ENCODE results near the gene MAP1B.
"Not testable (repeated sequence)": the region's sequence is repeated elsewhere in the genome, so short reads cannot be mapped to it uniquely, and the experiment has no call there.

The MAP1B gene

DNA sequence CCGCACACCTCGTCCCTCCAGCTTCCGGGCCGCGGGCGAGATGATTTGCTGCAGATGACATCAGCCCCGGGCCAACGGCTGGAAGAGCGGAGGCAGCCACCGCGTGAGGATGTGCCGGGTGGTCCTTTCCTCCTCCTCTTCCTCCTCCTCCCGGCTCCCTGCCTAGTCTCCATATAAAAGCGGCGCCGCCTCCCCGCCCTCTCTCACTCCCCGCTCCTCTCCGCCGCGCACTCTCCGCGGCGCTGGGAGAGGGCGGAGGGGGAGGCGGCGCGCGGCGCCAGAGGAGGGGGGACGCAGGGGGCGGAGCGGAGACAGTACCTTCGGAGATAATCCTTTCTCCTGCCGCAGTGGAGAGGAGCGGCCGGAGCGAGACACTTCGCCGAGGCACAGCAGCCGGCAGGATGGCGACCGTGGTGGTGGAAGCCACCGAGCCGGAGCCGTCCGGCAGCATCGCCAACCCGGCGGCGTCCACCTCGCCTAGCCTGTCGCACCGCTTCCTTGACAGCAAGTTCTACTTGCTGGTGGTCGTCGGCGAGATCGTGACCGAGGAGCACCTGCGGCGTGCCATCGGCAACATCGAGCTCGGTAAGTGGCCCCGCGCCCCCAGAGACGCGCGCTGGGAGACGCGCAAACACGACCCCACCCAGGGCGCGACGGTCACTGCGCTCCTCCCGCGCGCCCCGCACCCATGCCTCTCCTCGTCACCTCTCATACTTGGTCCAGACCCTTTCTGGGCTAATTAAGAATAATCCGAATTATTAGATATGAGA lies at the start of gene MAP1B:
Gene MAP1B, plus strand, starts transcription at position 345 of the 770 bp plus-strand sequence. Its CDS starts 57 bp downstream, at position 402.
- no peak for DNase-seq

DNA sequence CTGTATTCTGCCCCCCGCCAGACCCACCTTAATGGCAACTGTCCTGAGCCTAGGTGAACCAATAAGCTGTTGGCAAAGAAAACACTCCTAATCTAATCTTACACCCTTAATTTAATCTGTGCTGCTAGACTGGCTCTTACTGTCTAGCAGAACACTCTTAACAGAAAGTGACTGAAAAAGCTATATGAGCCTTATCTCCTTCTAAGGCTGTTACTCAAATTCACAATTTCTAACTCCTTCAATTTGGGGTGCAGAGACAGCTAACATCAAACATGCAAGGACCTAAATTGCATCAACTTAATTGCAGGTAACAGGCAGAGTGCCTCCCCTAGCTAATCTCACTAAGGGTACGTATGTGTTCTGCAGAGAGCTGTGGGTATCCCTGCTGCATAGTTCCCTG lies 49.5 kb upstream of the MAP1B start:
- DNase-seq, result no peak

DNA sequence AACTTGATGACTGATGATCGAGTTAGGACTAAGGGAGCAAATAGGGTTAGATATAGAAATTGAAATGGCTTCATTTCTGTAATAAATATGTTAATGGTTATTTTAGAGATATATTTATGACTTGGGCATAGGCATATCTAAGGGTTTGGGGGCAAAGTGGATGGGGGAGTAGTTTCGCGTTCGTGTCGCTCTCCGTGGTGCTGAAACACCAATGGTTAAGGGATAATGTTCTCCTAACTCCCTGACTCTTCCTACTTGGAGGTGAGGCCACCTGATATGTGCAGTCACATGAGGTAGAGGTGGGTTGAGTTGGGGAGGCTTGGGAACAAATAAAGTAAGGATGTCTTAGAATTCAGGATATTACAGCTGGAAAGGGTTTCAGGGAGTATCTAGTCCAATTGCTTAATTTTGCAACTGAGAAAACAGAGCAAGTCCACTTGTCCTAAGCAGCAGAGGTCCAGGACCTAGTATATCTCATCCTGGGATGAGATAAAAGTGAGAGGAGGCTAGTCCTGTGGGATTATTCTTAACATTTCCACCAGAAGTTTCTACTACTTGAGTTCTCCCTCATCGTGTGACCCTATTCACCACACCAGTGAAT lies 44.0 kb upstream of the MAP1B start:
- no peak for DNase-seq

DNA sequence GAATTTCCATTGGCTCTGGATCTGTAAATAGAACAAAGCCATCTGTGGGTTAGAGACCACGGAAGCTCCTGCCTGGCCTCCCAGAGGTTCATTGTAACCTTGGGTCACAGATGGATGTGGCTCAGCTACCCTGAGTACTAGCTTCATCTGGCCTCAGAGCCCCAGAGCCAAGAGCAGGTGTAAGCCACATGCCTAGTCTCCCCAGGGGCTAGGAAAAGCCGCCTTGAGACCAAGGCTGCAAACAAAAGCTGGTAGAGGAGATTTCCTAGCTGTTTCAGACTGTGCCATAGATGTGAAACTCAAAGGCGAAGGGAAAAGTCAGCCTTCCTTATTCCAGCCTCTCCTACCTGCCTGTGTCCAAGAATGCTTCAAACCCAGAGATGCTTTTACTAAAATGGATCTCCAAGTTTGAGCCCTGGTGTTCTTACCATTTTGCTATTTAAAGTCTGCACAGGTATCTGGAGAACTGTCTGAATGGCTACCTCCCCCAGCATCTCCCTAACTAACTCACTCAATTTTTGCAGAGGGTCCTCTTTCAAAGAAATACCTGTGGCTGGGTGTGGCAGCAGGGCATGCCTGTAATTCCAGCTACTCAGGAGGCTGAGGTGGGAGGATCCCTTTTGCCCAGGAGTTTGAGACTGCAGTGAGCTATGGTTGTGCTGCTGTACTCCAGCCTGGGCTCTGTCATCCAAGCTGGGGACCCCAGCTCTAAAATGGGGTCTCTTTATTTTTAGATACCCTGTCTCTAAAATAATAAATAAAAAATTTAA lies 42.3 kb upstream of the MAP1B start:
- DNase-seq, result no peak

DNA sequence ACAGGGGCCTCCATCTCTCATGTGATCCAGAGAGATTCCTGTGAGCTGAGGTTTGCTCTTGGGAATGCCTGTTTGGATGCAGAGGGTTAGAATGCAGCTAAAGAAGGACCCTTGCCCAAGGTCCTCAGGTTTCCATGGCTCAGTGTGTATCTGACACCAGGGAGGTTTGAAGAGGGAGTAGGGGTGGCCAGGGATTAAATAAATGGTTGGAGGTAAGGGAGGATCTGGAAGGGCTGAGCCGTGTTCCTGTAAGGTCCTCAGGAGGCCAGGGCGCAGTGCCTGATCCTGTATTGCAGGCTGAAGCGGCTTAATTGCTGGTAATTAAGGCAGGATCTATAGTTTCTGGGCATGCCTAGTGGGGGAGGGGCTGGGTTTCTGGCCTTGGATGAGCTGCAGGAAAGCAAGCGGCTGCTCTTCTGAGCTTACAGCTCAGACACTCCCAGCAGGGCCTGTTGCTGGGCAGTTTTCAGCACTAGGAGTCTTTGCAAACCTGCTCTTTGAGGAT lies 41.5 kb upstream of the MAP1B start:
- DNase-seq, result no peak

DNA sequence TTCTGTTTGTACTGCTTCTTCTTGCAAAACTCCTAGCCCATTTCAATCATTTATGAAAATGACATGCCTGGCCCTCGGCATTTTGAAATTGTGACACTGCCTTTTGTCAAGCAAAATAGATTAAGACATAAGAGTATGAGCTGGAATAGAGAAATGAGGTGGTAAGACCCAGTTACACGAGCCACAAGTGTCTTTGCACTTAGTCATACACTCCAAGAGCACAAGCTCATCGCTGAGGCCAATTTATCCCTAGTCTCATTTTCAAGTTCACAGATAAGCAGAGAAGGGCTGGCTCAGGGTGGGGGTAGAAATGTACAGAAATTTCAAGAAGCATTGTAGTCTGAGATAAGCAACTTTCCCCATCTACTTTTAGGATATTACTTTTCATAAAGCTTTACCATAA lies 40.6 kb upstream of the MAP1B start:
- DNase-seq, result no peak

DNA sequence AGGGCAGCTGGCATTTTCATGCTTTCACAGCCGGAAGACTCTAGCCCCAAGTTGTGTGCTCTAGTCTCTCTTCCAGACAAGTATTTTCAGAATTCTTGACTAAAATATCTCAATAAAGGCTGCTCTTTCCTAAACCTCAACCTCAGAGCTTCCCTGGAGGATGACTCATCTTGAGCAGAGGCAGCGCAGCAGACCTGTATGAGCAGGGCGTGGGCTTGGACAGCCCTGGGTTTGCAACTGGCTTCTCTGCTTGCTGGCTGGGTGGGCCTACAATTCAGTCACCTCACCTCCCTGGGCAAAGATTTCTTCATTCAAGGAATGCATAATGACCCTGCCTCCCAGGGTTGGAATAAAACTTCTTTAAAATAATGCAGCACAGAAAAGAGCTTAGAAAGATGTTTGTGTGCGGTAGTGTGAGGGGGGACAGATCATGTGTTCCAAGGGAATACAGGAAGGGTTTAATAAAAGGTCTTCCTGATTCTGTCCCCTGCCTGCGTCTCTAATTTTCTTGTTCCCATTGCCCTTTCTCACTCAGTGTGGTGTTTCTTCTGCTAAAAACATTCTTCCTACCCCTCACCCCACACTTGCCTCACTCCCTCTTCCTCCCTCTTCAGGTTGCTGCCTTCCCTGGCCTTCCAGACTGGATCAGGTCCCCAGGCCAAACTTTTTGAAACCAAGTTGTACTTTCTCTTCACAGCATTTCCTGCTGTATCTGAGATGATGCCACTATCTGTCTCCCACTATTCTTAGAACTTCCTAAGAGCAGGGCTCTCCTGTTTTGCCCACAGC lies 39.4 kb upstream of the MAP1B start:
- no peak for DNase-seq

DNA sequence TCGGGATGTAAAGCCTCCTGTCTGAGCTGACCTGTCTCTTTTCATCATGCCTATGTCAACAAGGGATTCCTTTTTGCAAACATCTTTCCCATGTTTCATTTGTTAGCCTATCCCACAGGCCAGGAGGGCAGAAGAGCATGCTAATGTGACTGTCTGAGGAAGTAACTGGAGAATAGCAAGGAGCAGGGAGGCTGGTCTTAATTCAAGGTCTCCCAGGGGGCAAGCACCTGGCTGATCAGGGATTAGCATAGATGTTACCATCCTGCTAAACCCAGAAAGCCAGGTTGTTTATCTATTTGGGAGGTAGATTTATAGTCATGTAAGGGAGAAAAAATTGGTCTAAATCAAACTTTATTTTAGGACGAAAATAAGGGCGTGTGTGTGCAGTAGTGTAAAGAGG lies 36.7 kb upstream of the MAP1B start:
- no peak for DNase-seq

DNA sequence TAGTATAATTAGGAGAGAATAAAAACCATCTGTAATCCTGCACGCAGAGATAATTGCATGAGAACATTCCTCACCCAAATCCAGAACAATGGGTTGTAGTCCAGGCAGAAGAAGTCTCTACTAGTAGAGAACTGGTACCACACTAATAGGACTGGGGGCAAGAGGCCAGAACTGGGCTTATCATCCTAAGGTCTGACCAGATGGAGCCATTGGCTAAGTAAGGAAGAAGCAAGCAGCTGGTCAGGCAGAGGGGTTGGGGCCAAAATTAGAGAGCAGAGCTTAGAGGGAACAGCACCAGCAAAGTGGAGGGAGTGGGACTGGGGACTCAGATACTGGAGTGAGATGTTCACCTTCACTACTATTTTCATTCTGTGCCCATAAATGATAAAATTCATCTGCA lies 35.4 kb upstream of the MAP1B start:
- no peak for DNase-seq

DNA sequence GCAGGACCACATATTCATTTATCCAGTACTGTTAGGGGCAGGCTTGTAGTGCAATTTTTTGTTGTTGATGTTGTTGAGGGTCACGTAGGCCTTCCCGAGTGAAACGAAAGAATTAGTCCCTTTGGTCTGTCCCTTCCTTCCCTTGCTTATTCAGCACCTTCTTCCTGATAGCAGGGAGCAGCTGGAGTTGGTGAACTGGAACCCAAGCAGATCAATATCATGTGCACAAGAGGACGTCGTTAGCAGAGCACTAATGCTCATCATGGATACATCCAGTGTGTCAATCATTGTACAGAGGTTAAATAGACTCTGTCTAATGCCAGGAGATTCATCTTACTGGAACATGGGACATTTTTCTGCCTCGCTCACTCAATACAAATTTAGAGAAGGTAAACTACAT lies 33.0 kb upstream of the MAP1B start:
- DNase-seq, result no peak

DNA sequence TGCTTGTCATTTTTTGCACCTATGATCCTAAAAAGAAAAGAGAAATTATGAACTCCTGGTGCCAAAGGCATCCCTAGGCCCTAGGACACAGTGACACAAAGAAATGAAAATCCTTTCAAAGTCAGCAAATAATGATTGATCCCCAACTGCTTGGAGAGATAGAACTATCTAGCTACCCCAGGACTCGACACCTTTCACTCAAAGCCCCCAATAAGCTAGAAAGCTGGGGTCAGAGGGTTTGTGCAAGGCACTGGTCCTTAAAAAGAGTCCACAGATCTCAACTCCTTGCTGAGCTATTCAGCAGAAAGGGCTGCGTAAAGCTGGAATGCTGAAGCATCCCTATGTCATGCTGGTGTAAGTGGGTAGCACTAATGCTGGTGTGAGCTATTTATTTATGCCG lies 31.8 kb upstream of the MAP1B start:
- no peak for DNase-seq

DNA sequence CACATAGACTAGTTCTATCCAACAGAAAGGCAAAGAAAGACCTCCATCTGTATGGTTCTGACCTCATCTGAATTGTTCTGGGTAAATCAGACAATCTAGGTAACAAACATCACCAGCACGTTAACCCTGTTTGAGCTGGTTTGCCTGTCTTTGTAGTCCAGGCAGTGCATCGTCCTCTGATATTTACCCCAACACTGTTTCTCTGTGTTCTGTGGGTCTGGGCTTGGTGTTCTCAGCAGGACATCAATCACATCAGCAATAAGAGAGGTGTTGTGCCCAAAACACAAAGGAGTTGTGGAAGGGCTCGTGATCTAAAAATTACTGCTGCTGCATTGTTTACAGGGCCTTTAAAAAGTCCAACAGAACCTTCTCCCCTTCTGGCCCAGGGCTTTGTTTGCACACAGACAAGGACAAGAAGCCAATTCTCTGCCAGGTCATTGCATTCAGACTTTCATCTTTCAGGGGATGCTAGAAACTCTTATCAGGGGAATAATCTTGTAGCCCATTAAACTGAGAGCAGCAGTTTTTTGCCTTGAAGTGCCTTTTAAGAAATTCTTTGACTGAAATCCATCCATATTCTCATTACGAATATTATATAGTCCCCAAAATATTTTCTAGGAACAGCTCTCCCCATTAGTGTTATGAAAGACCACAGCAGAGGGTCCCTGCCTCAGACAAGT lies 30.5 kb upstream of the MAP1B start:
- no peak for DNase-seq

DNA sequence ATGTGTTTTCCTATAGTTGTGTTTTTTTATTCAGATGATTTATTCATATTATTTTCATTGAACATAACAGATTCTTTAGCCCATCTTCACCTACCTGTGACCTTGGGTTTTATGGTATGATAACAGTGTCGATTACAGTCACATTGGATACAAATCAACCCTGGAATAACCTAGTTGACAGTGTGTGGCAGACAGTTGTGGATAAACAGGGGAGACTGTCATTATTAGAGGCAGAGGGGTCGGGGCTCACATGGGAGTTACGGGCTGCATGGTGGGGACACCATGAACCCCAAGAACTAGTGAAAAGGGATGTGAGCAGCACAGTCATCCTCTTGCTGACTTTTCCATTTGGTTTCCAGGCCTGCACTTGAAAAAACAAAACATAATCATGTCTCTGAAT lies 29.9 kb upstream of the MAP1B start:
- no peak for DNase-seq

DNA sequence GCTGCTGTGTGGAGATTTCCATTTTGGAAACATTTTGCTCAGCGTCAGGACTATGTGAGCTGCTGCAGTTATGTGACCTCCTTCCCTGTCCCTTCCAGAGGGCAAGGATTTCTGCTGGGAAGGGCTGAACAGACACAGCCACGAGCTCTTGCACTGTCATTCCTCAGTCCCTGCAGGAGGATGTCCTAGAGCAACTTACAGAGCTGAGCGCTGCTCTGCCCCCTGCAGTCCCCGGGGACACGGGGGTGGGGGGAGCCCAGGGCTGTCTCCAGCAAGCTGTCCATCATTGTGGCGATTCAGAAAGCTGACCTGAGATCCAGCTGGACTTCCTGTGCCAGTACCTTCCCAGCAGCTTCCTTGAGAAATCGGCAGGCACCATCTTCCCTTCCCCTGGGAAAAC lies 28.0 kb upstream of the MAP1B start:
- no peak for DNase-seq

DNA sequence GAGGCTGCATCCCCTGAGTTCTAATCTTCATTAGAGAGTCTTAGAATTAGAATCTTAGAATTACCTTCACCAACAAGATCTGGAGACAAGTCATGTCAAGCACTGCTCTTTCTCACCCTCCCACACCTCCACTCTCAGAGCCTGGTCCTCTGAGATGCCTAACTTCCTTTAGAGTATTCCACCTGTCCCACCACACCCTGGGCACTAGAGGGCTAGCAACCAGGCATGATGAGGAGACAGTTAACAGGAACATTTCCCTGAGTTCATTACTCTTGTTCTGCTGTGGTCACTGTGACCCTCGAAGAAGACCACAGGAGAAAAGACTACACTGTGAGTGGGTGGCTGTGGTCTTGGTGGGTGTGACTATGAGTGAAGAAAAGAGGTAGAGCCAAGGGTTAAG lies 25.2 kb upstream of the MAP1B start:
- DNase-seq, result no peak

DNA sequence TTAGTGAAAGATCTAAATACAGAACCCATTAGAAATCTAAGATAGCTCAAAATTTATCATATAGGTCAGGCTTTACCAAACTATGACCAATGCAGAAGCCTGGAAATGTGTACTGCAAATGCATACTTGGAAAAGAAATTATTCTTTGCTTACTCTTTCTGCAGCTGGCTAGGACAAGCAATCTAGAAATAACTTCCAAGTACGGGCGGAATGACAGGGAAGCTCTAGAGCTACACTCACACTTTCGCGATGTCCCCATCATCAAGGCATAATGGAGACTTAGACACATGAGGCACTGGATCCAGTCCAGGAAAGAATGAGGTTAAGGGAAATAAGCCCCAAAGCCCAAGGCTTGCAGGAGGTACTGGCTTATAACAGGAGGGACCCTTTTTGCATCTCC lies 22.4 kb upstream of the MAP1B start:
- no peak for DNase-seq

DNA sequence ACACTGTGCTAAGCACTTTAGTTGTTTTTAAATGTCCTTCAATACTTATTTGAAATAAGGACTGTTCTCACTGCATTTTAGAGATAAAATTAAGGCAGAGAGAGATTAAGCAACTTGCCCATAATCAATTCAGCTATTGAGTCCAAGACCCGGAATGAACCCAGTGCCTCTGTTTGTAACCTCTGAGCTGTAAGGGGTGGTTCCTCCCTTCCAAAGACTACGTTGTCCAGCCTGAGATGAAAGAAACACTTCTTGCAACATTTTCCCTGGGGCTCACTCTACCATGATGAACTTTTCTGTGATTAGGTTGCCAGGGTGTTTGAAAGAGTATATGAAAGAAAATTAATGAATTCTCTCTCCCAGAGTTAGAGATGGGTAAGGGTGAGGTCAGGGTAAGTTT lies 22.0 kb upstream of the MAP1B start:
- DNase-seq, result no peak

DNA sequence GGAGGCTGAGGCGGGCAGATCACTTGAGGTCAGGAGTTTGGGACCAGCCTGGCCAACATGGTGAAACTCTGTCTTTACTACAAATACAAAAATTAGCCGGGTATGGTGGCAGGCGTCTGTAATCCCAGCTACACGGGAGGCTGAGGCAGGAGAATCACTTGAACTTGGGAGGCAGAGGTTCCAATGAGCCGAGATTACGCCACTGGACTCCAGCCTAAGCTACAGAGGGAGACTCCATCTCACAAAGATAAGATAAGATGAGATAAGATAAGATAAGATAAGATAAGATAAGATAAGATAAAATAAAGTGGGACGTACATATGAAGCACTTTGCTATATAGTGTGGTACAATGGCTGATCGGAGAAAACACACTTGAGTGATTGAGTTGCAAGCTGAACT lies 17.6 kb upstream of the MAP1B start:
- not testable (repeated sequence) for DNase-seq

DNA sequence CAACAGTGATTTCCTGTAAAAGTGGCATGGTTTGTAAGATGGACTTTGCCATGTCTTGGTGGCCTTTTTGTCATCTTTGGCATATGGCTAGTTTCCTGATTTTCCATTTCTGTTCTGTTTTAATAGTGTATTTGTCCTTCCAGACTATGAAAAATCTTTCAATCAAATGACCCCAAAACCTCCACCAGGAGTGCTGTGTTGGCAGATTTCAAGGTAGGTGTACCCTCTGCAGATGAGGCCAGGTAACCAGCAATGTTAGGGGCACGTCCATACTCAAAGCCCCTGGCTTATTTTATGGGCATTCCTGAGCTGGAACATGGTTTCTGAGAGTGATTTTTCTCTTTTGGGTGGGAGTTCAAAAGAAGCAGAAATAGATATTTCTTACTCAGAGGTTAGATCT lies 15.2 kb upstream of the MAP1B start:
- no peak for DNase-seq

DNA sequence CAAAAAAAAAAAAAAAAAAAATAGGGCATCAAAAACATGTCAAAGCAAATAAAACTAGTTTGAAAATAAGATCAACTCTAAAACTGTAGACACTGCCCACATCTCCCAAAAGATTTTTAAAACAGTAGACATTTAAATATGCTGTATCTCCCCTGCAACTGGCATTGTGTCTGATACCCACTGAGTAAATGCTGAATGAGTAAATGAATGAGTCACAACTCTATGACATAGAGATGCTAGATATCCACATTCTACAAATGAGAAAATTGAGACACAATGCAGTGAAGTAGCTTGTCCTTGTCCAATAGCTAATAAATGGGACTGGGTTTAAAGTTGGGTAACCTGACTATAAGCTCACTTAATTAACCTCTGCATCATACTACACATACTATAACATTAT lies 14.1 kb upstream of the MAP1B start:
- DNase-seq, result no peak

DNA sequence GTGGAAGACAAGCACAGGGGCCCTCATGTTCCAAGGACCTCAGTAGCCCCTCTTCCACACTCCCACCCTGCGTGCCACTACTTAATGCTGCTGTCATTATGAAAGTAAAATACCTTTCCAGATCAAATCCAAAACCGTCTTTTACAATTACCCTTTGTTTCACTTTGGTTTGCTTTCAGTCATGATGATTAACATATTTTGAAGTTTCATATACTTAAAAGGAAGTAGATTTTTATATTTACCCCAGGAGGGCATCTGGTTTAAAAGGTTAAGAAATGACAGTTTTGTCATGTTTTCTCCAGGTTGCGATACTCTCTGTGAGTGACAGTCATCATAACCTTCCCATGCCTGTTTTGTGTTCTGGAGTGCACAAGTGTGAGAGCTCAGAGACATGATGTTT lies 13.5 kb upstream of the MAP1B start:
- no peak for DNase-seq

DNA sequence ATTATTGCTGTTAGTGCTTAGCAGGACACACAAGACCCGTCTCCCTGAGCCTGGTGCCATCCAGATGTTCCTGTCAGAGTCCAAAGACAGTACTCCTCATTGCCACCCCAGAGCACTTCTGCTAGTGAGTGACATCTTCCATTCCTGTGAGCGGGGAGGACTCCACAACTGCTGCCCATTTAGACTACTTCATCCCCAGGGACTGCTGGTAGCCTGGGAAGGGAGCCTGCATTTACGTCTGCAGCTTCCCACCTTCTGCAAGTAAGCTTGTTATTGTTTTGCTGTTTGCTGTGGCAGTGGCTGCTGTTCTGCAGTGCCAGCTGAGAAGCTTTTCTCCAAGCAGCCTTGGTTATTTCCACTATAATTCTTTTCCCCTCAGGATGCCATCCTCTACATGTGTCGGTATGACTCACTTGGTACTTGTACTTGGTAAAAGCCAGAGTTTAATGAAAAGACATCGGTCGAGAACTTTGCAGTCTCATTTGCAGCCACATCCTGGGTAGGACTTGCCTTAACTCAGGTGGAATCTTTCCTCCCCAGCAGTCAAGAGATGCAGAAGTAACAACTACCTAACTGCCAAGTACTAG lies 10.6 kb upstream of the MAP1B start:
- DNase-seq, result no peak
